Mesenteric fat pad (tissue), 1 donor: ENCODE results near the gene UPF3B. TPM values are rescaled to one million over a fixed set of nuclear protein-coding genes. Genes with fewer than 3 reads are reported as not detected.
"Not testable (repeated sequence)": the region's sequence is repeated elsewhere in the genome, so short reads cannot be mapped to it uniquely, and the experiment has no call there.

Experiments
- DNase-seq: peaks from one replicate; pipeline ENCODE4 v3.0.0-alpha.2; 2020; ENCODE audit warnings: low spot score
- total RNA-seq: library from RNA; stranded (reverse); fragmentation: NEBNext Ultra II Directional; extraction: Animal tissue kit (Norgen Biotek cat#: 25700); gene quantifications from one replicate; pipeline ENCODE4 v1.2.1, GENCODE V29; 2021
- donor health status: DM: yes; HTN: yes; CAD: no.

Gene UPF3B
- total RNA-seq, 1 donor from 2014 or later, result 4.8 TPM

GRCh38 chrX:119826399-119826959, 26.3 kb downstream of the UPF3B start:
- no peak for DNase-seq

GRCh38 chrX:119824221-119824620, 28.5 kb downstream of the UPF3B start:
- DNase-seq, result not testable (repeated sequence)

DNA sequence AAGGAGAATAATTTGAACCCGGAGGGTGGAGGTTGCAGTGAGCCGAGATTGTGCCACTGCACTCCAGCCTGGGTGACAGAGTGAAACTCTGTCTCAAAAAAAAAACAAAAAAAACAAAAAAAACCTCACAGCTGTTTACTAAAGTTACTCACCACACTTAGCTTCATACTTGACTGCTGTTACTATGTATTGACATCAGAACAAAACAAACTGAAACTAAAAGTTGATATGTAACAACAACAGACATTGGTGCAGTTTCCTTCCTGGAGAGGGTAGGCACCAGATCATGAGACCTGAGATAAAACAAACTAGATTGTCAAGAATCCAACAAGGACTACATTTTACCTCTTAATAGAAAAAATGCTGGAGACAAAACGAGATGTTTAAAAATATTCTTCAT, 31.1 kb downstream of the UPF3B start:
- DNase-seq, result not testable (repeated sequence)

- no peak for DNase-seq
Observed at GRCh38 chrX:119817130-119817690, 35.6 kb downstream of the UPF3B start.

GRCh38 chrX:119816300-119816699, 36.5 kb downstream of the UPF3B start:
- no peak for DNase-seq

DNA sequence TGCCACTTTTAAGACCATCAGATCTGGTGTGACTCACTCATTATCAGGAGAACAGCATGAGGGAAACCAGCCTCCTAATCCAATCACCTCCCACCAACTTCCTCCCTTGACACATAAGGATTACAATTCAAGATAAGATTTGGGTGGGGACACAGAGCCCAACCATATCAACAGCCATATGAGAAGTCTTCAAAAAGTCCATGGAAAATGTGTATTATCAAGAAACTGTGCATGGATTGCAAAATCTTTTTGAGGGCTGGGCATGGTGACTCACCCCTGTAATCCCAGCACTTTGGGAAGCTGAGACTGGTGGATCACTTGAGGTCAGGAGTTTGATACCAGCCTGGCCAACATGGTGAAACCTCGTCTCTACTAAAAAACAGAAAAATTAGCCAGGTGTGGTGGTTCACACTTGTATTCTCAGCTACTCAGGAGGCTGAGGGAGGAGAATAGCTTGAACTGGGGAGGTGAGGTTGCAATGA, 43.5 kb downstream of the UPF3B start:
- DNase-seq, result no peak

DNA sequence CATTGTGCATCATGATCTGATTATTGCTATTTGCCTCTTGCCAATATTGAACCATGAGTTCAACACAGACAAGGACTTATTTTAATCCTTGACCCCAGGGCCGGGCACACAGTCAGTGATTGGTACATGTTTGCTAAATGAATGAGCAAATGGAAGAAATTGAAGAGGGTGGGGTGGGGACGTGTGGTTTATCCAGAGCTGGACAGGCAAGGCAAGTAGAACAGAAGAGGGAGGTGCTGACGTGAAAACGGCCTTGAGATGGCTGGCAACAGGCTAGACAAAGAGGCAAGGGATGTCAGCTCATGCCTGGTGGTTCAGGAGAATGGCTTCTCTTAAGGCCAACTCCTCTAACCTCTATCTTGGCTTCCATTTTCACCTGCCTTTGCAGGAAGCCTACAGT, 44.3 kb downstream of the UPF3B start:
- DNase-seq, result not testable (repeated sequence)

GRCh38 chrX:119802546-119802945, 50.2 kb downstream of the UPF3B start:
- no peak for DNase-seq

- DNase-seq, result no peak
Observed at GRCh38 chrX:119801253-119802221, 51.2 kb downstream of the UPF3B start.

- DNase-seq, result peak; percentile 91
Observed at GRCh38 chrX:119791437-119792231, 61.1 kb downstream of the UPF3B start, which contains the start of gene RPL39. Gene RPL39 (minus strand): TSS chrX:119791630. CDS start chrX:119791576, 54 bp downstream.

DNA sequence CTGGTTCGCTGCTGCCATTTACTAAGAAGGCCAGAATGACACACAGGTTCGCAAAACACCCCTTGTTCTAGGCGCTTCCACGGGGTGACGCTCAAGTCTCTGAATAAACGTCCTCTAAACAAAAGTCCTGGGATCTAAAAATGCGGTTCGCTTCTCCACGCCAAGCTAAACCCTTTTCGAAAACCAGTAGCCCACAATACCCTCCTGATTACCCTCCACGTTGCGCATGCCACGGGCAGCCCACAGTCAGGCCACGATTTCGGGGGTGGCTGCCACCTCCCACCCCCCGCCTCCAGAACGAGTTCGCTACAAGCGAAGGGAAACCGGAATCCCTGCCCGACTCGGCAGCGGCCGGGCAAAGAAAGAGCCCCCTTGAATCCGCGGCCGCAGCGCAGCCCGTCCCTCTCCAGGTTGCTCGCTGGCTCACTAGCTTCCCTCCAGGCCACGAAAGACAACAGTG, 61.8 kb downstream of the UPF3B start:
- no peak for DNase-seq

DNA sequence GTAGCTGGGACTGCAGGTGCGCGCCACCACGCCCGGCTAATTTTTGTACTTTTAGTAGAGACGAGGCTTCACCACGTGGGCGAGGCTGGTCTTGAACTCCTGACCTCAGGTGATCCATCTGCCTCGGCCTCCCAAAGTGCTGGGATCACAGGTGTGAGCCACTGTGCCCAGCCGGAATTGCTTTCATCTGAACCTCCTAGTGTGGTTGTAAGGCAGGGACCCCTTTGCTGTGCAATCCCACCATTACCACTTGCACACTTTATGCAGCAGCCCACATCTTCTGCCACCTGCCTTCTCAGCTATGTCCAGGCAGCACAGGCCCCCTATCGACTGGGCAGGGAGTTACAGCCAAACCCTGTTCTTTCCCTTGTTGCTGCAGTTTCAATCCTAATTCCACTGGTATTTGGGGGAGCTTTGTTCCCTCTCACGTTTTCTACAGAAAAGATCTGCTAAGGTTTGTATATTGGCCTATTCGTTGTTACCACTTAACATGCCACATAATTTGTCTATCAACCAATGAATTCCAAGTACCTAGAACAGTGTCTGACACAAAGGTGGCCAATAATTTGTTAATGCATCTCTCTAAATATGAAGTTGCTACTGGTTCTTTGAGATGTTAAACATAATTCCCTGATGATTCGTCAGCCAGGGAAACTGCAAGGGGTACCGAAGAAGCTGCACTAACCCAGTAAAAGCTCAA, 67.9 kb downstream of the UPF3B start:
- no peak for DNase-seq

Other genes starting within 250 kb of the UPF3B start
- 8.0 TPM for gene NKRF, start 246.5 kb downstream of the UPF3B start, total RNA-seq
- 16.1 TPM for gene SEPTIN6, start 159.8 kb downstream of the UPF3B start, total RNA-seq
- 0.71 TPM for gene SOWAHD, start 94.4 kb downstream of the UPF3B start, total RNA-seq
- gene RPL39, start 61.3 kb downstream of the UPF3B start, total RNA-seq, result 1,220 TPM
- 10.1 TPM for gene RNF113A, start 18.8 kb upstream of the UPF3B start, total RNA-seq
- gene NDUFA1, start 18.9 kb upstream of the UPF3B start, total RNA-seq, result 88.8 TPM
- gene AKAP14, start 42.9 kb upstream of the UPF3B start, total RNA-seq, result not detected
- 6.1 TPM for gene NKAP, start 90.8 kb upstream of the UPF3B start, total RNA-seq
- gene RHOXF2B, start 224.7 kb upstream of the UPF3B start, total RNA-seq, result not detected